Mesodermal cell (in vitro differentiated cells): ENCODE measurements around the gene COL4A6.

Experiments used
- H3K27ac ChIP-seq: 2 replicates; pipeline ENCODE4 v1.7.0; 2013; ENCODE audit warnings: mild to moderate bottlenecking, low read depth, low read length, moderate library complexity; ENCODE audit not compliant: severe bottlenecking
- H3K36me3 ChIP-seq: 2 replicates; pipeline ENCODE4 v1.7.1; 2013; ENCODE audit warnings: mild to moderate bottlenecking, low read length, moderate library complexity; ENCODE audit not compliant: control insufficient read depth, insufficient read depth
- H3K4me1 ChIP-seq: one replicate; pipeline ENCODE4 v1.7.1; 2013; ENCODE audit warnings: mild to moderate bottlenecking, low read length; ENCODE audit not compliant: insufficient read depth, control insufficient read depth, poor library complexity, severe bottlenecking
- H3K4me3 ChIP-seq: 2 replicates; pipeline ENCODE4 v1.7.0; 2013; ENCODE audit warnings: low read length, control low read depth, mild to moderate bottlenecking; ENCODE audit not compliant: insufficient read depth, poor library complexity, severe bottlenecking; ENCODE audit errors: extremely low read depth
- H3K9me3 ChIP-seq: 2 replicates; pipeline ENCODE4 v1.7.1; 2013; ENCODE audit warnings: mild to moderate bottlenecking, low read length, moderate library complexity; ENCODE audit not compliant: control insufficient read depth
- WGBS, 2 experiments: methylation state at CpG; one replicate each; pipeline ENCODE4 v1.1.5; 2013; ENCODE audit warnings: missing lambda C conversion rate in 2 of 2; ENCODE audit not compliant: insufficient coverage in 2 of 2; 5-methylcytosine and 5-hydroxymethylcytosine counted together

The COL4A6 gene

DNA sequence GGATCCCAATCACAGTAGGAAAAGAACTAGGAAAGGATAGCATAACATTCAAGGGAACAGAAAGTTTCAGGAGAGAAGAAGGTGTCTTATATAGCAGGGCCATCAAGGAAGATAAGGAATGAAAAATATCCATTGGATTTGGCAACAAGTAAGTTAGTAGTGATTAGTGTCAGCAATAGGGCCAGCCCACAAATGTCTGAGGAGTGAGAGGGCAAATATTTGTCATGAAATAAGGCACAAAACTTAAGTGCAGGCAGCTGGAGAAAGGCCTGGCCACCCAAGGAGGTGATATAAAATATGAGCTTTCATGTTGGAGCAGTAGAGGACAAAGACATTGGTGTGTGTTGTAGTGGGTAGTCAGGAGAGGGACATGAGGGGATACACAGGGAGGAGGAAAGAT is 132.1 kb downstream of the COL4A6 start:
- Histone ChIP-seq H3K27ac (no peak overlapping the region), H3K9me3 (no peaks in the 10 kb centered on the region), H3K4me3 (no peak overlapping the region), H3K36me3 (no peaks in the 10 kb centered on the region), H3K4me1 (peaks cover 32% of the 10 kb centered on the region)

DNA sequence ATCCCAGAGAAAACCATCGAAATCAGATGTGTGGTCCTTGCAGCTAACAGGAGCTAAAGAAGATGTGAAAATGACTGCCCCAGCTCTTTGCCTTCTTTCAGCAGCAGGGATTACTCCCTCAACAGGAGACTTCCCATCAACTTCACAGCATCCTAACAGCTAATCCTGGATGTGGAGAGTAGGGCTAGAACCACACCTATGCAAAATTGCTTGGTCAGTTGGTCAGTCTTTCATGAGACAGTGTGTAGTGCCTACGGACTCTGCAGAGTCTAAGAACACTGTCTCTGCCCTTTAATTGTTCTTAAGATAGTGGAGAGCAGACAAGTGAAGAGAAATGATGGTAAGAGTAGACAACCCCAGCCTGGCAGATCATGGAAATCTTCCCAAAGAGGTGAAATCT is 133.5 kb downstream of the COL4A6 start:
- Histone ChIP-seq H3K27ac (no peak overlapping the region), H3K4me3 (no peak overlapping the region)
- 90 to 100% methylated on average over 1 to 2 of the region's 2 CpGs for WGBS, 2 experiments

DNA sequence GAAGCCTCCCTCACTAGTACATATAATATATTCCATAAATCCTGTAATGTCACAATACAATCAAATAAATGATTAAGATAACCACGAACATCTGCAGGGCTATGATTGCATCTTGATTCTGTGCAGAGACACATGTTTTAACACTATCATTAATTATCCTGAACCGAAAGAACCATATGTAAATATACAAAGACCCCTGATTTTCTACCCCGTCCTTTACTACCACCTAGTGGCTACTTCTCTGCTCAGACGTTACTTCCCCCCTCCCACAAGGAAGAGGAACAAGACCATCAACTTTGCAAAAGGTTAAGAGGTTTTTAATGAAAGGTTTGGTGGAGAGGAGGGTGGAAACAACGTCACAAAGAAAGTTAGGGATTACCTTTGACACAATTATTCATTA is 134.0 kb downstream of the COL4A6 start:
- Histone ChIP-seq H3K4me3 (no peak overlapping the region), H3K9me3 (no peaks in the 10 kb centered on the region), H3K36me3 (no peaks in the 10 kb centered on the region), H3K4me1 (peaks cover 21% of the 10 kb centered on the region), H3K27ac (no peak overlapping the region)
- no CpG with 5 or more reads among the region's 5 CpGs for WGBS, 2 experiments

More for the DNA sequence above, 133.5 kb downstream of the COL4A6 start:
- no peaks in the 10 kb centered on the region for H3K36me3 ChIP-seq
- H3K9me3 ChIP-seq = no peaks in the 10 kb centered on the region
- H3K4me1 ChIP-seq = peaks cover 20% of the 10 kb centered on the region

DNA sequence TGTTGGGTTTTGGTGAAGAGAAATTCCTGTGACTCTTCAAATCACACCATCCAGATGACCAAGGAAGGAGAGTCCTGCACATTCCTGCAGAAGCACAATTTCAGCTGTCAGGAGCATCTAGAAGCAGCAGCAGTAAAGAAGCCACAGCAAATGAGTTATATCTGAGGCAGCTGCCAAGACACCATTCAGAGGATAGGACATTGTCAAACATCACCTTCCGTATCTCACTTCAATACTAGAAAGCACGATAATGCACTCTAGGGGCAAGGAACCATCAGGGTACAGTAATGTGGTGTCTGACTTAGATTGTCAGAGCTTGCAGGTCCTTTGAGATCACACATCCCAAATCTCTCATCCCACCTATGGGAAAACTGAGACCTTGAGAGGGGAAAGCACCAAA is 134.5 kb downstream of the COL4A6 start:
- no peaks in the 10 kb centered on the region for H3K36me3 ChIP-seq
- peaks cover 20% of the 10 kb centered on the region for H3K4me1 ChIP-seq
- H3K4me3 ChIP-seq = no peak overlapping the region
- WGBS, 2 experiments = no CpG with 5 or more reads among the region's 2 CpGs
- H3K27ac ChIP-seq = no peak overlapping the region
- H3K9me3 ChIP-seq = no peaks in the 10 kb centered on the region

DNA sequence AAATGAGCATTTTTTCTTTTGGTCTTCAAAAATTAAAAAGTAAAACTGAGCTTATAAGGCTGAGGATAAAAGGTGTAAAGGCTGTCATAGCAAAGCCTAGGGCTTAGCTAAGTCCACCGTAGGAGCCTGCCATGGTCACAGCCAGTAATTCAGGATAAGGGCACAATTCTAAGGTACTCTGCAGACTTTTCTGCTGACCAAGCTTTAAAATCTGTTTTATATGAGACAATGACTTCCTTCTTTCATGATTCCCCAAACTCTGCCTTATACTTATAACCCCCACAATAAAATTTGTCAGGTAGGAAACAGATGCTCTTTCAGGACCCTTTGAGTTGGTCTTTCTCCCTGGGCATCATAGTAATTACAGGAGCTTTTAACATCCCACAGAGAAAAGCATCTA is 138.5 kb downstream of the COL4A6 start:
- WGBS, 2 experiments = 78 to 90% methylated on average over 1 of the region's 1 CpG
- H3K9me3 ChIP-seq = no peaks in the 10 kb centered on the region
- peaks cover 4% of the 10 kb centered on the region for H3K4me1 ChIP-seq
- H3K36me3 ChIP-seq = no peaks in the 10 kb centered on the region
- H3K4me3 ChIP-seq = no peak overlapping the region
- H3K27ac ChIP-seq = peak overlapping the region; percentile 10

DNA sequence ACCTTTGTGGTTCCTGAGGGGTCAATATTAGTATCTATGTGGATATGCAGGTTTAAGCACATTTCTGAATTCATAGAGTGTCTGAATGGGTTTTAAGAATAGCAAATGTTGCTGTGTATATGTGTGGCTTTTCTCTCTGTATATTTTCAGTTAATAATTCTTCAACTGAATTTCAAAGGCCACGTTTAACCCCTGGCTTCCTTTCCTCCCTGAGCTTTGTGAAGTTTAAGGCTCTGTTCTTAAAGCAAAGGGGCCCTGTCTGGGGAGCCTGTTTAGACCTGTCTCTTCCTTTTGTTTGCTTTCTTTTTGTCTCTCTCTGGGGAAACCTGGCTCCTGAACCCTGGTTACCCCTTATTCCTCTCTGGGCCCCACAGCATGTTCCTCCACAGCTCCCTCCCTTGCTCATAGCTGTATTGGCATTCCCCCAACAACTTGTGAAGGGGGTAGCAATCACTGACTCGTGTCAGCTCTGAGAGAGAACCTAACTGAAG is 139.1 kb downstream of the COL4A6 start:
- Histone ChIP-seq H3K4me3 (no peak overlapping the region), H3K9me3 (no peaks in the 10 kb centered on the region), H3K36me3 (no peaks in the 10 kb centered on the region), H3K27ac (peak overlapping the region; percentile 10), H3K4me1 (peaks cover 4% of the 10 kb centered on the region)
- no CpG with 5 or more reads among the region's 2 CpGs for WGBS, 2 experiments

DNA sequence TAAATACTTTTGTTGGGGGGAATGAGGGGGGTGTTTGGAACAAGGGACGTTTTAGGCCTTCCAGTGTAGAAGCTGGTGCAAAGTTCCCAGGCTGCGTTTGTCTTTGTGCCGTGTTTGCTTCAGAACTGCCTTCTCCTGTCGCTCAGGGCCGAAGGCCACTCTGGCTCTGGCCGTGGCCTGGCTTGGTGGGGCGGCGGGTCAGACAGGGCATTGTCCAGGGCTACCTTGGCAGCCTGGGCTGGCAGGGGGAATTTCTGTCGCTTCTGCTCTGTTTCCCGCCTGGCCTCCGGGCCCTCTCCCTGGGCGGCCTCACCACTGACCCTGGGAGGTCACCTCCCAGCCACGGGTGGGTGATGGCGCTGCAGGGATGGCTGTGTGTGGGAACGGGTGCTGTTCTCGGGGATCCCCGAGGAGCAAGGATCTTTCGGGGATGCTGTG is 140.0 kb downstream of the COL4A6 start:
- 90 to 100% methylated on average over 2 to 3 of the region's 18 CpGs for WGBS, 2 experiments
- no peak overlapping the region for H3K4me3 ChIP-seq
- H3K36me3 ChIP-seq = no peaks in the 10 kb centered on the region
- peaks cover 4% of the 10 kb centered on the region for H3K4me1 ChIP-seq
- no peaks in the 10 kb centered on the region for H3K9me3 ChIP-seq
- H3K27ac ChIP-seq = no peak overlapping the region

DNA sequence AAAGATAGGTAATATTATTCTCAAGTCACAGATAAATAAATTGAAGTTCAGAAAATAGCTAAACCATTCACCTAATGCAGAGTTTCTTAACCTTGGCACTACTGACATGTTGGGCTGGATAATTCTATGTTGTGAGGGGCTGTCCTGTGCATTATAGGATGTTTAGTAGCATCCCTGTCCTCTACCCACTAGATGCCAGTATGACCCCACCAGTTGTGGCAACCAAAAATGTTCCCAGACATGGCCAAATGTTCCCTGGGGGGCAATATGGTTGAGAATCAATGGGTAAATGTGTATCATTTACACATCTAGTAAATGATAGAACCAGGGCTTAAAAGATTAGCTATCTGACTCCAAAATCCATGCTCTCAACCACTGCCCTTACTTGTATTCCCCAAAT is 140.9 kb downstream of the COL4A6 start:
- Histone ChIP-seq H3K4me1 (peaks cover 4% of the 10 kb centered on the region), H3K9me3 (no peaks in the 10 kb centered on the region), H3K4me3 (no peak overlapping the region), H3K27ac (no peak overlapping the region), H3K36me3 (no peaks in the 10 kb centered on the region)

DNA sequence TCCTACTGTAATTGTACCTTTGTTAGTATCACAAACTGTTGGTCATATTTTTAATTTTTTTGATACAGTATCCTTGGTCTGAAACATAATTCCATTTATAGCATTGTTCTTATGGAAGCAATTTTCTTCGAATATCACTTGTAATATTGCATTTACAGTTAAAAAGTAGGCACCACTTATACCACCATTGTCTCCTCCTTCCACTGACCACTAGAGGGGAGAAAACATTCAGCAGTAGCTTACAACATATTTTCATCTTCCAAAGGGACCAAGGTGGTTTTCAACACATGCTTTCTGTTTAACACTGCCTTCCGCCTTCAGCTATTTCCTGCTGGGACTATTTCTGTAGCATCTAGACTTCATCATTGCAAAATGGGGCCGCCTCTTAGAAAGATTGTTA is 146.2 kb downstream of the COL4A6 start:
- no CpG with 5 or more reads among the region's 3 CpGs for WGBS, 2 experiments
- H3K4me1 ChIP-seq = no peaks in the 10 kb centered on the region
- no peak overlapping the region for H3K4me3 ChIP-seq
- no peaks in the 10 kb centered on the region for H3K36me3 ChIP-seq
- H3K27ac ChIP-seq = no peak overlapping the region
- no peaks in the 10 kb centered on the region for H3K9me3 ChIP-seq

DNA sequence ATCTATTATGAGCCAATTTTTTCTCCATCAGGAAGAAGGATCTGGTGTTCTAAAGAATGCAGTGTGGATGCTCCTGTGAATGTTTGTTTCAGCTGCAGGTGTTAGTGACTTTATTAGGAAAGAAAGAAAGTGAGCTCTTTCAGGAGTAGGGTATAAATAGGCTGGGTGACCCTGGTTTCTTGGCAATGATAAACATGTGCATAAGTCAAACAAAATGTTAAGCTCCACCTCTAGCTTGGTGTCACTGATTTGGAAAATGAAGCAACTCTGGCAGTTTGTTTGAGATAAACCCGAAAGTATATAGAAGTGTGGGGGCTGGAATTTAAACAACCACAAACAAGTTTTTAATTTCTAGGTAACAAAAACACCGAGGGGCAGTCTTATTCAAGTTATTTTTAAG is 152.3 kb downstream of the COL4A6 start:
- H3K27ac ChIP-seq = no peak overlapping the region
- H3K4me3 ChIP-seq = no peak overlapping the region
- WGBS, 2 experiments = no CpG with 5 or more reads among the region's 2 CpGs
- no peaks in the 10 kb centered on the region for H3K36me3 ChIP-seq
- H3K4me1 ChIP-seq = no peaks in the 10 kb centered on the region
- no peaks in the 10 kb centered on the region for H3K9me3 ChIP-seq

DNA sequence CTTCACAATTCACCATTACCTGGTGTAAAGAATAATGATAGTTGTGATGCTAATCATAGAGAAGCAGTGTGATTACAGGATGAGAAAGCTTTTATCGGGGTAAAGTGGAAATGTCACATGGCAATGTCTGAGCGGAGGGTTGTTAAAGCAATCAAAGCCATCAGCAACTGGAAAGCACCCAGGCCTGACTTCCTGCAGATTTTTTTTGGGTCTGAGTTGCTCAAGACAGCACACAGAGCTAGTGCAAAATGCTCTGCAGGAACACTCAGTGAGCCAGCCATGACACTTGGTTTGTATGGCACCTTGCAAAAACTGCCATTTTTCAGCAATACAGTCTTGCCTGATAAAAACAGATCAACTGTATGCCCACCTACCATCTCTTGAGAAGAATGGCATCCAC is 152.9 kb downstream of the COL4A6 start:
- Histone ChIP-seq H3K4me1 (no peaks in the 10 kb centered on the region), H3K4me3 (no peak overlapping the region), H3K27ac (no peak overlapping the region), H3K36me3 (no peaks in the 10 kb centered on the region), H3K9me3 (no peaks in the 10 kb centered on the region)
- WGBS, 2 experiments = 100% methylated on average over 1 of the region's 2 CpGs; no CpG with 5 or more reads in 1 of the 2 experiments

DNA sequence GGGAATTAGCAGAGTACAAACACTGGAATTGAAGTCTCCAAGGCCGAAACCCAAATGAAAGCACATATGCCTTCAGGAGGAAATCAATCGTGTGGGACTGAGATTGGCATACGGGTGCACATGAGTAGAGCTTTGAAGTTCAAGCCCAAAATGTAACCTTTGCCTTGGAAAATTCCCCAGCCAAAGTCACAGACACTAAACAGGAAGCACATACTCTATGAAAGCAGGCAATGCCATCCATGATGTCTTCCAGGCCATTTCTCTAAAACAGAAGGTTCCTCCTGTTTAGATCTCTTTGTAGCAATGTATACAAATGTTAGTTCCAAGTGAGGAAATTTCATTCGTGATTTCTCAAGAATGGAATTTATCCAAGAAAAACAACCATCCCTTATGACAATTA is 162.5 kb downstream of the COL4A6 start:
- Histone ChIP-seq H3K27ac (no peak overlapping the region), H3K36me3 (no peaks in the 10 kb centered on the region), H3K4me3 (no peak overlapping the region), H3K4me1 (peaks cover 11% of the 10 kb centered on the region), H3K9me3 (no peaks in the 10 kb centered on the region)
- 86 to 89% methylated on average over 2 to 3 of the region's 4 CpGs for WGBS, 2 experiments
